Measurements from ENCODE around the gene SIDT2.

The SIDT2 gene

GRCh38 chr11:117146521-117146920 lies 32.0 kb upstream of the SIDT2 start:
- H3K36me3 ChIP-seq (ENCODE audit: insufficient read depth), result no peaks in the 10 kb centered on the region
- H2AFZ ChIP-seq (ENCODE audit: low read depth), result no peak overlapping the region
- H3K79me2 ChIP-seq (ENCODE audit: insufficient read depth, low read depth), result peaks cover 66% of the 10 kb centered on the region
- H4K20me1 ChIP-seq (ENCODE audit: insufficient read depth), result no peaks in the 10 kb centered on the region; the same call in 1 of the 2 replicates
- no peak overlapping the region for H3K4me3 ChIP-seq (IDR thresholded peaks at IDR 0.05; ENCODE audit: insufficient read depth, low read depth, low read length)
- no peak overlapping the region for H3K27ac ChIP-seq
- H3K9ac ChIP-seq, result no peak overlapping the region
- TF ChIP-seq CTCF (conservative IDR thresholded peaks at IDR 0.05; ENCODE audit: low read depth, low read length), result no peak
- H3K4me1 ChIP-seq (ENCODE audit: low read depth, poor library complexity, severe bottlenecking), result peaks cover 24% of the 10 kb centered on the region
- no peak overlapping the region for H3K4me2 ChIP-seq
- H3K27me3 ChIP-seq (ENCODE audit: insufficient read depth, low read depth), result no peaks in the 10 kb centered on the region

- no peak for TF ChIP-seq CTCF (conservative IDR thresholded peaks at IDR 0.05; ENCODE audit: low read depth, low read length)
- H3K4me1 ChIP-seq (ENCODE audit: low read depth, poor library complexity, severe bottlenecking), result peaks cover 12% of the 10 kb centered on the region
- no peak overlapping the region for H3K27ac ChIP-seq
- no peak overlapping the region for H3K4me3 ChIP-seq (IDR thresholded peaks at IDR 0.05; ENCODE audit: insufficient read depth, low read depth, low read length)
- no peak overlapping the region for H3K9ac ChIP-seq
- H3K27me3 ChIP-seq (ENCODE audit: insufficient read depth, low read depth), result no peaks in the 10 kb centered on the region
- H3K36me3 ChIP-seq (ENCODE audit: insufficient read depth), result no peaks in the 10 kb centered on the region
- H3K4me2 ChIP-seq, result no peak overlapping the region
- no peak overlapping the region for H2AFZ ChIP-seq (ENCODE audit: low read depth)
- H3K79me2 ChIP-seq (ENCODE audit: insufficient read depth, low read depth), result peaks cover 86% of the 10 kb centered on the region
- H4K20me1 ChIP-seq (ENCODE audit: insufficient read depth), result no peaks in the 10 kb centered on the region; the same call in 1 of the 2 replicates
Measured at GRCh38 chr11:117152066-117152465, 26.5 kb upstream of the SIDT2 start.

GRCh38 chr11:117154468-117154867 lies 24.1 kb upstream of the SIDT2 start:
- H3K36me3 ChIP-seq (ENCODE audit: insufficient read depth), result no peaks in the 10 kb centered on the region
- TF ChIP-seq CTCF (conservative IDR thresholded peaks at IDR 0.05; ENCODE audit: low read depth, low read length), result no peak
- H3K4me1 ChIP-seq (ENCODE audit: low read depth, poor library complexity, severe bottlenecking), result no peaks in the 10 kb centered on the region
- H3K27me3 ChIP-seq (ENCODE audit: insufficient read depth, low read depth), result no peaks in the 10 kb centered on the region
- no peaks in the 10 kb centered on the region for H4K20me1 ChIP-seq (ENCODE audit: insufficient read depth)
- no peak overlapping the region for H3K4me3 ChIP-seq (IDR thresholded peaks at IDR 0.05; ENCODE audit: insufficient read depth, low read depth, low read length)
- no peak overlapping the region for H3K9ac ChIP-seq
- no peak overlapping the region for H3K4me2 ChIP-seq
- peaks cover 70% of the 10 kb centered on the region for H3K79me2 ChIP-seq (ENCODE audit: insufficient read depth, low read depth)
- H3K27ac ChIP-seq, result no peak overlapping the region
- no peak overlapping the region for H2AFZ ChIP-seq (ENCODE audit: low read depth)

GRCh38 chr11:117157507-117157906 lies 21.0 kb upstream of the SIDT2 start:
- Histone ChIP-seq H3K4me3 (IDR thresholded peaks at IDR 0.05; ENCODE audit: insufficient read depth, low read depth, low read length) (no peak overlapping the region), H3K4me2 (no peak overlapping the region), H3K36me3 (ENCODE audit: insufficient read depth) (no peaks in the 10 kb centered on the region), H3K79me2 (ENCODE audit: insufficient read depth, low read depth) (peaks cover 40% of the 10 kb centered on the region; the same call in 1 of the 2 replicates), H3K27ac (no peak overlapping the region), H2AFZ (ENCODE audit: low read depth) (no peak overlapping the region), H4K20me1 (ENCODE audit: insufficient read depth) (no peaks in the 10 kb centered on the region), H3K9ac (no peak overlapping the region), H3K27me3 (ENCODE audit: insufficient read depth, low read depth) (no peaks in the 10 kb centered on the region), H3K4me1 (ENCODE audit: low read depth, poor library complexity, severe bottlenecking) (no peaks in the 10 kb centered on the region)
- no peak for TF ChIP-seq CTCF (conservative IDR thresholded peaks at IDR 0.05; ENCODE audit: low read depth, low read length)
